GM18511 (cell line): ENCODE measurements around the gene SUN5.
"Not testable (repeated sequence)": the region's sequence is repeated elsewhere in the genome, so short reads cannot be mapped to it uniquely, and the experiment has no call there.

Experiments
- ATAC-seq: cut with Tn5 transposase; IDR thresholded peaks from one replicate; pipeline ENCODE4 v1.9.1; 2021; ENCODE audit warnings: mild to moderate bottlenecking, moderate library complexity; ENCODE audit not compliant: unreplicated experiment

The SUN5 gene

GRCh38 chr20:32965581-32966373, 38.5 kb downstream of the SUN5 start:
- no peak for ATAC-seq

DNA sequence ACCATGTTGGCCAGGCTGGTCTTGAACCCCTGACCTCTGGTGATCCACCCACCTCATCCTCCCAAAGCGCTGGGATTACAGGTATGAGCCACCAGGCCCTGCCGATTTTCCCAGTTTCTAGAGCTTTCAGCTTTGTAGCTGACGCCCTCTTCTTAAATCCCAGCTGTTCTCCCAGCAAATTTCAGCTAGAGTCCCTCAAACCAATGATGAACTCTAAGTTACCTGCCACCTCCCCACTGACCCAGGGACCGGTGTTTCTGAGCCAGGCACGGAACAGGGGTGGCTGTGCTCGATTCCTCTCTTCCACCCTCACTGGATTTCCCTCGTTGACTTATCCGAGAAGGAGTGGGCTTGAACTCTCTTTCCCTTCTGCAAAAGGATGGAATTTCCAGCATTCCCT, 39.1 kb downstream of the SUN5 start:
- no peak for ATAC-seq

DNA sequence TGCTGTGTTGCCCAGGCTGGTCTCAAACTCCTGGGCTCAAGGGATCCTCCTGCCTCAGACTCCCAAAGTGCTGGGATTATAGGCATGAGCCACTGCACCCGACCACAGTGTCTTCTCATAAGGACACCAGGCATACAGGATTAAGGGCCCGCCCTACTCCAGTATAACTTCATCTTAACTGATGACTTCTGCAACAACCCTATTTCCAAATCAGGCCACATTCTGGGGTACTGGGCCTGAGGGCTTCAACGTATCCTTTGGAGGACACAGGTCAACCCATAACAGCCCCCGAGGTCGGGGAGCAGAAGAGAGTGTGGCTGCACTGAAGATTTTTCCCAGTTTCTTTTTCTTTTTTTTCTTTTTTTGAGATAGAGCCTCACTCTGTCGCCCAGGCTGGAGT, 39.7 kb downstream of the SUN5 start:
- ATAC-seq: no peak

GRCh38 chr20:32963176-32963575, 41.1 kb downstream of the SUN5 start:
- ATAC-seq: no peak

- not testable (repeated sequence) for ATAC-seq
These were observed 41.6 kb downstream of the SUN5 start for GRCh38 chr20:32962646-32963045.

DNA sequence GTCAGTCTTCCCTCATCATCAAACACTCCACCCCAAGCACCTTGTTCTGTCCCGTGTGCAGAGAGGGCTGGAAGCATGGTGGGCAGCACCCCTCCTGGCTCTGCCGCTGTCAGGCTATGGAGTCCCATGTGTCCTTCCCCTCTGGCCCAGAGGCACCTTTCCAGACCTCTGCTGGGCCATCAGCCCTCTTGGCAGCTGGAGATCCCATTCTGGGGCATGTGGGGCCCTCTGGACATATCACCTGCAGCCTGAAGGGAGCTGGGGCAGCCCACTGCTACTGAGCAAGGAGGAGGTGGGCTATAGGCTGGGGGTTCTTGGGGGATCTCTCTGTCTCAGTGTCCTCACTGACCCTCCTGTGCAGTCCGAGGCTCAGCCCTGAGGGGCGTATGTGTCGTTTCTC, 42.2 kb downstream of the SUN5 start:
- no peak for ATAC-seq

- no peak for ATAC-seq
These were observed 43.1 kb downstream of the SUN5 start for GRCh38 chr20:32960849-32961731.

- no peak for ATAC-seq
These were observed 44.1 kb downstream of the SUN5 start for GRCh38 chr20:32960222-32960518.

- ATAC-seq: no peak
These were observed 44.6 kb downstream of the SUN5 start for GRCh38 chr20:32959351-32960221.

DNA sequence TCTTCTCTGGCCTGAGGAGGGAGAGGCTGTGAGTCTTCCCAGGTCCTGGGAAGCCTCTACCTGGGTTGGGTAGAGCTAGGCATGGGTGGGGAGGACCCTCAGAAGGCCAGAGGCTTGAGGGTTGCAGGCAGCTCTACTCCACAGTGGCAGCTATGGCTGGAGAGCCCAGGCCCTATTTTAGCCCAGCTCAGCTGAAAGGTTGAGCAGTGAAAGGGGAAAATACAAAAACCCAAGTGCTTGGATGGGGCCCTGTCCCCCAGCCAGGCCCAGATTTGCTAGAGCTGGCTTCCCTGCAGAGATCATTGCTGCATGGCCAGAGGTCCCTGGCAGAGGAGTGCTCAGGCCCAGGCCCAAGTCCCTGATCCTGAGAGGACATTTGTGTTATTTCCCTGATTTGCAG, 45.7 kb downstream of the SUN5 start:
- ATAC-seq: no peak

DNA sequence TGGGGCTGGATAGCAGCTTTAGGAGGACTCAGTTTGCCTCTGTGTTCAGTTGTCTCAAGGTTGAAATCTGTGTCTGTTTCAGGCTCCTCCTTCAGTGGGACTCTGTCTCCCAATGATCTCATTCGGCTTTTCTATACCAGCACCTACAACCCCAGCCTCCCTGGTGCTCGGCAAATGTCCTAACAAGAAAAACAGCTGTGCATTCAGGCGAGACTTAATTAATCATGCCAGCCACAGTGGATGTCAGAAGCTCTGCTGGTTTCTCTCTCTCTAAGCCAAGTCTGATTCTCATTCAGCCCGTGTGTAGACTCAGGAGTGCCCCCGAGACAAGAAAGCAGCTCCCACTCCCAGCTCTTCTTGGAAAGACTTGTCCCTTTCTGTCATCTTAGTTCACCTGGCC, 46.8 kb downstream of the SUN5 start:
- no peak for ATAC-seq

- not testable (repeated sequence) for ATAC-seq
These were observed 53.7 kb downstream of the SUN5 start for GRCh38 chr20:32950539-32950938.

DNA sequence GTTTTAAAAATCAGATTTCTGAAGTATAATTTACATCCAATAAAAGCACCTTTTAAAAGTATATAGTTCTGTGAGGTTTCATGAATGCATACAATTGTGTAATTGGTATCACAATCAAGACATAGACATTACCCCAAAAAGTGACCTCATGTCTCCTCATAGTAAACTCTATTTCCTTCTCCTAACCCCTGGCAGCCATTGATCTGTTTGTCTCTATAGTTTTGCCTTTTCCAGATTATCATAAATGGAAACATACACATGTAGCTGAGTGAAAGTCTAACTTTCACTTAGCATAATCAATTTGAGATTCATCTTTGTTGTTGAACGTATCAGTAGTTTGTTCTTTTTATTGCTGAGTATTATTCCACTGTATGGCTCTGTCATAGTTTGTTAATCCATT, 57.6 kb downstream of the SUN5 start:
- no peak for ATAC-seq

DNA sequence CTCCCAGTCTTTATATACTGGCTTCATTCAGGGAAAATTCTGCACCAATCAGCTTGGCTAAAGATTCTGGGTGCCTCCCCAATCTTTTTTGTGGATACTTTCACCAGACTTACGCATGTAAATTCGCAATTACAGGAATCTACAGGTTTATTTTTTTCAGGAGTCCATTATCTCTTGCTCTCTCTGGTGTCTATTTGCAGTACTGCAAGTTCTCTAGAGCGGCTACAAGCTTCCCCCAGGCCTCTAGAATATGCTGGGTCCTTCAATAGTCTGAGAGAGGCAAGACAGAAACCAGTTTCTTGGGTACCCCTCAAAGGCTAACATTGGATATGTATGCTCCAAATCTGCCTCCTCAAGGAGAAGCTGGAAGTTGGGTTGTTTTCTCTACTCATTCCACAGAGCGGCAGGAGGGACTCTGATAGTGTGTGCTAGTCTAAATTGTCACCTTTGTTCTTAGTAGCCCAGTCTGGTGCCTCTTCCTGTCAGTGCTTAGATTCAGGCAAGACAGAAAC, 58.5 kb downstream of the SUN5 start:
- ATAC-seq: no peak

- no peak for ATAC-seq
These were observed 60.7 kb downstream of the SUN5 start for GRCh38 chr20:32943490-32944052.

DNA sequence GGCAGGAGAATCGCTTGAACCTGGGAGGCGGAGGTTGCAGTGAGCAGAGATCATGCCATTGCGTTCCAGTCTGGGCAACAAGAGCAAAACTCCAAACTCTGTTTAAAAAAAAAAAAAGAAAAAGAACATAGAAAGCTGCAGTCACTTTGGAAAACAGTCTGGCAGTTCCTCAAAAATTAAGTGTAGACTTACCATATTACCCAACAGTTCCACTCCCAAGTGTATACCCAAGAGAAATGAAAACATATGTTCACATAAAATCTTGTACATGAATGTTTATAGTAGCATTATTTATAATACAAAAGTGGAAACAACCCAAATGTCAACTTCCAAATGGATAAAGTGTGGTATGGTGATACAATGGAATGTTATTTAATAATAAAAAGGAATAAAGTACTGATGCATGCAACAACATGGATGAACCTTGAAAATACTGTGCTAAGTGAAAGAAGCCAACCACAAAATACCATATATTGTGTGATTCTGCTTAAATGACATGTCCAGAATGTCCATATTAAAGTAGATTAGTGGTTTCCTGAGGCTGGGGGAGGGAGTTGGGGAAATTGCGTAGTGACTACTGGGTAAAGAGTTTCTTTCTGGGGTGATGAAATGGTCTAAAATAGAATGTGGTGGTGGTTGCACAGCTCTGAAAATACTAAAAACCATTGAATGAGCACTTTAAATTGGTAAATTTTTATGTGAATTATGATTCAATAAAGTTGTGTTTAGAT, 62.9 kb downstream of the SUN5 start:
- no peak for ATAC-seq

- ATAC-seq: no peak
These were observed 69.7 kb downstream of the SUN5 start for GRCh38 chr20:32934580-32934979.
